Osteoblast (primary cell): ENCODE measurements around the gene MYOM1. TPM values are rescaled to one million over a fixed set of nuclear protein-coding genes. Genes with fewer than 3 reads are reported as not detected.

ENCODE experiments used
- DNase-seq: peaks from one replicate; pipeline ENCODE4 v3.0.0; 2011; ENCODE audit warnings: low spot score, mixed read lengths; ENCODE audit not compliant: insufficient read length; ENCODE audit errors: missing footprints
- H2AFZ ChIP-seq: 2 replicates; pipeline ENCODE4 v1.6.0; 2011; ENCODE audit warnings: mild to moderate bottlenecking, low read length
- H3K27ac ChIP-seq: 2 replicates; pipeline ENCODE4 v1.5.1; 2011; ENCODE audit warnings: mild to moderate bottlenecking, low read depth, low read length, moderate library complexity
- H3K27me3 ChIP-seq: 2 replicates; pipeline ENCODE4 v1.6.0; 2012; ENCODE audit warnings: mild to moderate bottlenecking, control low read depth, inconsistent platforms, low read length, moderate library complexity; ENCODE audit not compliant: insufficient read depth
- H3K36me3 ChIP-seq: 2 replicates; pipeline ENCODE4 v1.5.1; 2011; ENCODE audit warnings: mild to moderate bottlenecking, low read length, control low read depth, moderate library complexity; ENCODE audit not compliant: insufficient read depth
- H3K4me1 ChIP-seq: 2 replicates; pipeline ENCODE4 v1.5.1; 2011; ENCODE audit warnings: mild to moderate bottlenecking, low read length, control low read depth, moderate library complexity; ENCODE audit not compliant: insufficient read depth
- H3K4me2 ChIP-seq: 2 replicates; pipeline ENCODE4 v1.6.0; 2011; ENCODE audit warnings: mild to moderate bottlenecking, low read length; ENCODE audit not compliant: insufficient read depth
- H3K4me3 ChIP-seq: fragments of 200-600 bp; sonication (generic); 3 replicates; pipeline ENCODE4 v1.5.1; 2012; ENCODE audit warnings: mild to moderate bottlenecking, low read length, inconsistent platforms; ENCODE audit not compliant: insufficient read depth
- H3K79me2 ChIP-seq: 2 replicates; pipeline ENCODE4 v1.6.0; 2012; ENCODE audit warnings: mild to moderate bottlenecking, low read length, control low read depth, inconsistent platforms; ENCODE audit not compliant: insufficient read depth
- H3K9me3 ChIP-seq: 2 replicates; pipeline ENCODE4 v1.5.1; 2011; ENCODE audit warnings: low read depth, low read length, control low read depth
- H4K20me1 ChIP-seq: 2 replicates; pipeline ENCODE4 v1.6.0; 2012; ENCODE audit warnings: mild to moderate bottlenecking, low read length, control low read depth; ENCODE audit not compliant: insufficient read depth
- CTCF ChIP-seq: IDR thresholded peaks from 2 replicates; pipeline ENCODE4 v1.5.1; 2011; ENCODE audit warnings: mild to moderate bottlenecking, low read depth, low read length, moderate library complexity; ENCODE audit errors: extremely low read depth
- total RNA-seq: library from RNA; depleted of rRNA; stranded (reverse); fragments of >200 nt; gene quantifications from 2 replicates; pipeline ENCODE4 v1.2.3, GENCODE V29; 2012

The MYOM1 gene
- total RNA-seq, 1 donor: 1.8 TPM

GRCh38 chr18:3262234-3263131 lies 42.7 kb upstream of the MYOM1 start:
- H3K9me3 ChIP-seq: no peaks in the 10 kb centered on the region
- peaks cover 49% of the 10 kb centered on the region for H4K20me1 ChIP-seq
- no peaks in the 10 kb centered on the region for H3K27me3 ChIP-seq
- DNase-seq: no peak
- peaks cover 47% of the 10 kb centered on the region for H3K4me1 ChIP-seq
- TF ChIP-seq CTCF: no peak
- H2AFZ ChIP-seq: peak overlapping the region; percentile 31
- peak overlapping the region; percentile 95 for H3K4me2 ChIP-seq
- peaks cover 21% of the 10 kb centered on the region for H3K36me3 ChIP-seq
- peak overlapping the region; percentile 97 for H3K4me3 ChIP-seq
- peak overlapping the region; percentile 97 for H3K27ac ChIP-seq
- peaks cover 69% of the 10 kb centered on the region for H3K79me2 ChIP-seq

GRCh38 chr18:3261373-3262233 lies 41.8 kb upstream of the MYOM1 start, which contains the start of gene MYL12B:
TSS of gene MYL12B (plus strand) at chr18:3262133. CDS start at chr18:3272899, 10,766 bp downstream.
- peak within 1 kb of the TSS; percentile 95 for H3K4me2 ChIP-seq
- H3K27me3 ChIP-seq: no peaks in the 10 kb centered on the region
- TF ChIP-seq CTCF: no peak
- peaks cover 49% of the 10 kb centered on the region for H3K4me1 ChIP-seq
- no peaks in the 10 kb centered on the region for H3K9me3 ChIP-seq
- peak; percentile 95 for DNase-seq
- peak within 1 kb of the TSS; percentile 72 for H2AFZ ChIP-seq
- H3K4me3 ChIP-seq: peak within 1 kb of the TSS; percentile 97
- peaks cover 42% of the 10 kb centered on the region for H4K20me1 ChIP-seq
- peak within 1 kb of the TSS; percentile 97 for H3K27ac ChIP-seq
- H3K36me3 ChIP-seq: peaks cover 29% of the 10 kb centered on the region
- H3K79me2 ChIP-seq: peaks cover 64% of the 10 kb centered on the region

GRCh38 chr18:3260995-3261372 lies 41.2 kb upstream of the MYOM1 start:
- H2AFZ ChIP-seq: peak overlapping the region; percentile 72
- DNase-seq: no peak
- peak overlapping the region; percentile 95 for H3K4me2 ChIP-seq
- no peaks in the 10 kb centered on the region for H3K27me3 ChIP-seq
- H4K20me1 ChIP-seq: peaks cover 35% of the 10 kb centered on the region
- H3K9me3 ChIP-seq: no peaks in the 10 kb centered on the region
- H3K4me3 ChIP-seq: peak overlapping the region; percentile 97
- peak overlapping the region; percentile 97 for H3K27ac ChIP-seq
- peaks cover 50% of the 10 kb centered on the region for H3K4me1 ChIP-seq
- H3K79me2 ChIP-seq: peaks cover 58% of the 10 kb centered on the region
- H3K36me3 ChIP-seq: peaks cover 36% of the 10 kb centered on the region
- TF ChIP-seq CTCF: no peak
